A549 (cell line): ENCODE measurements around the gene ZNF652. TPM values are rescaled to one million over a fixed set of nuclear protein-coding genes. Genes with fewer than 3 reads are reported as not detected.
A peak's percentile ranks its signal among the peaks of the same experiment; 100 is the strongest.

ENCODE experiments used
- ATAC-seq, 2 experiments: fragments of 200-7000 bp in 1 of 2; fragments of >200 bp in 1 of 2; cut with Nextera tagmentation in 1 of 2; cut with Tn5 transposase in 1 of 2; 3 replicates each; pipeline versions ENCODE4 v1.8.0 to v1.9.1; 2018 to 2020; ENCODE audit warnings: mild to moderate bottlenecking in 1 of 2, moderate library complexity in 1 of 2
- CTCF ChIA-PET: fragments of 300-600 bp; sonication (Branson Sonifier 250); formaldehyde crosslinking; extraction: SDS; loops from one replicate; lab custom pipeline; 2021; ENCODE audit warnings: antibody characterized with exemption, inconsistent platforms; lab: Yijun Ruan, JAX
- POLR2A ChIA-PET: fragments of 350-600 bp; formaldehyde crosslinking; extraction: SDS; loops from one replicate; lab custom pipeline; 2021; ENCODE audit warnings: antibody characterized with exemption, inconsistent platforms; lab: Yijun Ruan, JAX
- DNase-seq, 2 experiments: peaks; one replicate each; pipeline versions ENCODE4 v3.0.0 to v3.0.0-alpha.2; 2011 to 2016; ENCODE audit warnings: low read depth in 1 of 2, low spot score in 1 of 2
- FAIRE-seq: peaks from 2 replicates; lab custom pipeline; 2011; peaks lifted over from hg19 to GRCh38; lab: Jason Lieb, UNC
- H3K27ac ChIP-seq, 2 experiments: fragments of >200 bp; sonication (Bioruptor Twin); formaldehyde crosslinking; 3 replicates each; pipeline ENCODE4 v1.5.1; 2016 to 2017
- H3K4me1 ChIP-seq: fragments of >200 bp; sonication (Bioruptor Twin); formaldehyde crosslinking; 3 replicates; pipeline ENCODE4 v1.6.1; 2016
- H3K4me2 ChIP-seq: fragments of >200 bp; sonication (Bioruptor Twin); formaldehyde crosslinking; 3 replicates; pipeline ENCODE4 v1.6.1; 2016
- H3K4me3 ChIP-seq: fragments of >200 bp; sonication (Bioruptor Twin); formaldehyde crosslinking; 3 replicates; pipeline ENCODE4 v1.5.1; 2016
- H3K9me3 ChIP-seq: fragments of >200 bp; sonication (Bioruptor Twin); formaldehyde crosslinking; 3 replicates; pipeline ENCODE4 v1.6.1; 2016
- CEBPB ChIP-seq, 2 experiments: fragments of >200 bp in 1 of 2; sonication (Bioruptor Twin) in 1 of 2; formaldehyde crosslinking in 1 of 2; IDR thresholded peaks; 2 replicates each; pipeline ENCODE4 v1.6.1; 2012 to 2016
- CHD4 ChIP-seq: fragments of 200-600 bp; sonication (generic); IDR thresholded peaks from 2 replicates; pipeline ENCODE4 v1.6.1; 2016; ENCODE audit warnings: antibody characterized with exemption, mild to moderate bottlenecking, borderline replicate concordance
- EHF ChIP-seq: fragments of 250-450 bp; sonication (Bioruptor Pico); IDR thresholded peaks from 2 replicates; pipeline ENCODE4 v1.5.0; 2020; ENCODE audit warnings: mild to moderate bottlenecking
- FOSB ChIP-seq: fragments of 250-450 bp; sonication (Bioruptor Pico); IDR thresholded peaks from 2 replicates; pipeline ENCODE4 v1.5.0; 2020; ENCODE audit warnings: mild to moderate bottlenecking, moderate library complexity
- FOSL2 ChIP-seq, 2 experiments: fragments of 450-650 bp in 1 of 2; fragments of >200 bp in 1 of 2; sonication (Bioruptor Twin) in 1 of 2; formaldehyde crosslinking; IDR thresholded peaks; 2 replicates each; pipeline versions ENCODE4 v1.5.0 to v1.6.1; 2016 to 2020; ENCODE audit warnings: mild to moderate bottlenecking in 1 of 2, moderate library complexity in 1 of 2
- FOXS1 ChIP-seq: fragments of 250-450 bp; sonication (Bioruptor Pico); IDR thresholded peaks from 2 replicates; pipeline ENCODE4 v1.5.0; 2020; ENCODE audit warnings: mild to moderate bottlenecking, moderate library complexity
- HDAC2 ChIP-seq: fragments of 200-600 bp; sonication (generic); IDR thresholded peaks from 2 replicates; pipeline ENCODE4 v1.6.1; 2016
- JUNB ChIP-seq: fragments of >200 bp; sonication (Bioruptor Twin); formaldehyde crosslinking; IDR thresholded peaks from 2 replicates; pipeline ENCODE4 v1.6.1; 2016
- POLR2AphosphoS2 ChIP-seq: conservative IDR thresholded peaks from 2 replicates; pipeline ENCODE4 v1.6.1; 2012; ENCODE audit warnings: low read length, improper control_type of control experiment, inconsistent platforms
- RAD21 ChIP-seq, 2 experiments: fragments of >200 bp in 1 of 2; sonication (Bioruptor Twin) in 1 of 2; formaldehyde crosslinking in 1 of 2; IDR thresholded peaks in 1 of 2; conservative IDR thresholded peaks in 1 of 2; 2 replicates in 1 of 2; 3 replicates in 1 of 2; pipeline ENCODE4 v1.6.1; 2012 to 2018; ENCODE audit warnings: inconsistent platforms in 1 of 2
- RNF2 ChIP-seq: fragments of 200-600 bp; sonication (generic); IDR thresholded peaks from 2 replicates; pipeline ENCODE4 v1.6.1; 2016; ENCODE audit warnings: low read depth, mild to moderate bottlenecking, antibody characterized with exemption, moderate library complexity, borderline replicate concordance
- SMC3 ChIP-seq: fragments of >200 bp; sonication (Bioruptor Twin); formaldehyde crosslinking; IDR thresholded peaks from 3 replicates; pipeline ENCODE4 v1.6.1; 2018; ENCODE audit warnings: inconsistent platforms
- TP53 ChIP-seq: fragments of 250-450 bp; sonication (Bioruptor Pico); IDR thresholded peaks from 2 replicates; pipeline ENCODE4 v1.5.0; 2021; ENCODE audit warnings: mild to moderate bottlenecking, moderate library complexity
- ZC3H11A ChIP-seq: fragments of 450-650 bp; IDR thresholded peaks from 2 replicates; pipeline ENCODE4 v1.6.1; 2014; ENCODE audit warnings: antibody characterized with exemption, mild to moderate bottlenecking
- ZFP36 ChIP-seq: fragments of 450-650 bp; IDR thresholded peaks from 2 replicates; pipeline ENCODE4 v1.6.1; 2014; ENCODE audit warnings: borderline replicate concordance; ENCODE audit not compliant: partially characterized antibody
- WGBS: methylation state at CpG from one replicate; pipeline ENCODE4 v1.1.6; 2017; ENCODE audit errors: missing lambda C conversion rate; 5-methylcytosine and 5-hydroxymethylcytosine counted together
- polyA plus RNA-seq, 4 experiments: library from polyadenylated mRNA; depleted of rRNA in 3 of 4; stranded (reverse); fragments of >200 nt; fragmentation: RNase III in 1 of 4; extraction: RNeasy Plus Mini Kit Qiagen cat#74134 plus additional on column Dnase treatment in 1 of 4; gene quantifications; 2 replicates in 3 of 4; 3 replicates in 1 of 4; pipeline ENCODE4 v1.2.3, GENCODE V29; 2011 to 2017
- TF ChIP-seq, protein P1 (sequence below): fragments of >200 bp; sonication (Bioruptor Twin); formaldehyde crosslinking; IDR thresholded peaks from 3 replicates; pipeline ENCODE4 v1.5.1; 2016

The ZNF652 gene
- polyA plus RNA-seq, 2 of the 4 experiments (the other 2 are of a cell fraction): 5.7 to 14.8 TPM

GRCh38 chr17:49316889-49317675 lies 45.0 kb downstream of the ZNF652 start:
- DNase-seq: no peak
- ATAC-seq: peak in 1 of 2 experiments; percentile 16; a peak in 1 of 6 replicates
- no peak for FAIRE-seq
- peaks cover 13% of the 10 kb centered on the region for H3K4me1 ChIP-seq
- TF ChIP-seq FOXS1 (CRISPR knock-in tag) (no peak), EHF (CRISPR knock-in tag) (no peak), POLR2AphosphoS2 (no peak), SMC3 (no peak), FOSB (CRISPR knock-in tag) (no peak), RNF2 (no peak)
- TF ChIP-seq, all 56 proteins: peak for 0
- CTCF ChIA-PET: interaction anchor here (0.7 to 17.2 kb wide), 28 partner anchors 8 to 240 kb away, joined by 3 to 417 read pairs (median 8); partner anchors contain the start of gene ZNF652
- Histone ChIP-seq H3K9me3 (no peaks in the 10 kb centered on the region), H3K4me3 (no peak overlapping the region), H3K27ac (peak overlapping the region in 1 of 2 experiments; percentile 32; a peak in 1 of 6 replicates), H3K4me2 (no peak overlapping the region; the same call in 2 of the 3 replicates)
- WGBS: 89% methylated on average over 13 of the region's 13 CpGs
- POLR2A ChIA-PET: interaction anchor here (0.6 kb wide), 1 partner anchor 24 kb away, joined by 5 read pairs; no protein-coding TSS in a partner anchor

- FAIRE-seq (no peak), ATAC-seq (peak; percentile 47 to 48; a peak in 5 of 6 replicates), DNase-seq (no peak)
- ChIA-PET CTCF (interaction anchor here (0.6 to 17.2 kb wide), 48 partner anchors 9 to 601 kb away, joined by 3 to 417 read pairs (median 5); partner anchors contain the start of genes PHB1 and ZNF652), POLR2A (no interaction called here)
- Histone ChIP-seq H3K9me3 (no peaks in the 10 kb centered on the region), H3K27ac (peak overlapping the region; percentile 8 to 56; a peak in 4 of 6 replicates), H3K4me3 (no peak overlapping the region; the same call in 2 of the 3 replicates), H3K4me1 (peaks cover 13% of the 10 kb centered on the region), H3K4me2 (peak overlapping the region; percentile 56)
- no peak for TF ChIP-seq RNF2
- no peak for TF ChIP-seq TP53 (CRISPR knock-in tag)
- no peak for TF ChIP-seq ZC3H11A
- no peak for TF ChIP-seq CHD4
- 31% methylated on average over 2 of the region's 2 CpGs for WGBS
These were observed 45.8 kb downstream of the ZNF652 start for GRCh38 chr17:49316258-49316570.

DNA sequence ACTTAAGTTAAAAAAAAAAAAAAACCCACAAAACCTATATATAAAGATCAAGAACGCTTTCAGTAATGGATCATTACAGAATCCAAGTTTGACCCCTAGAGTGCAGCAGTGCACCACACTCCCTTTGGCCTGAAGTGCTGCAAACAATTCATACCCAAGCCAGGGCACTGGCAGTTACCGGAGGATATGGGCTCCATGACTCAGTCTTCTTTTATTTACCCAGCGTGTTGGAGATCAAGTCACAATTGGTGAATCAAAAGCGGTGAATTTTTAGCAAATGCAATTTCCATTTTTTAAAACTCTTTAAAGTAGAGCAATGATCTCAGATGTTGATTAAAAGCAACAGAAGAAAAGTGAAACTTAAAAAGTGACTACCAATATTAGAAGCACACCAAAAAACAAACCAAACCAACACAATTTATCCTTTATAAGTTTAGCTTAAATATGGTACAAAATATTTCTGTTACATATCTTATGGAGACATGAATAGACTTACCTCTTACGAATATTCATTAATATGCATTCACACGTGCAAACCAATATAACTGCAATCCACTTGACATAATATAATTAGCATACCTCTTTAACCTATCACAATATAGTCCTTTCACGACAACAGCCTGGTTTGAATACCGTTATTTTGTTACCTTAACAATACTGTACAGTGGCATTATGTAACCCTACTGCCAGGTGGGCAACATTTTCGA lies 46.3 kb downstream of the ZNF652 start:
- H3K9me3 ChIP-seq: no peaks in the 10 kb centered on the region
- H3K27ac ChIP-seq: peak overlapping the region; percentile 8 to 56; a peak in 4 of 6 replicates
- H3K4me1 ChIP-seq: peaks cover 13% of the 10 kb centered on the region
- peak; percentile 99 for ATAC-seq
- WGBS: 15% methylated on average over 9 of the region's 9 CpGs
- peak; percentile 91 to 97 for DNase-seq
- peak overlapping the region; percentile 56 for H3K4me2 ChIP-seq
- no peak overlapping the region; the same call in 2 of the 3 replicates for H3K4me3 ChIP-seq
- peak; percentile 96 for TF ChIP-seq SMC3
- TF ChIP-seq JUNB: 0 out of 2 replicates have a peak, but pooled peaks have one; percentile 18
- TF ChIP-seq ZC3H11A: no peak
- TF ChIP-seq CEBPB (IDR thresholded peaks at IDR 0.05): 0 out of 4 replicates have a peak, but pooled peaks of 1 of the 2 experiments have one; percentile 21
- TF ChIP-seq HDAC2: no peak
- TF ChIP-seq TP53 (CRISPR knock-in tag): peak; percentile 39; the same call in 1 of the 2 replicates
- TF ChIP-seq, protein P1, sequence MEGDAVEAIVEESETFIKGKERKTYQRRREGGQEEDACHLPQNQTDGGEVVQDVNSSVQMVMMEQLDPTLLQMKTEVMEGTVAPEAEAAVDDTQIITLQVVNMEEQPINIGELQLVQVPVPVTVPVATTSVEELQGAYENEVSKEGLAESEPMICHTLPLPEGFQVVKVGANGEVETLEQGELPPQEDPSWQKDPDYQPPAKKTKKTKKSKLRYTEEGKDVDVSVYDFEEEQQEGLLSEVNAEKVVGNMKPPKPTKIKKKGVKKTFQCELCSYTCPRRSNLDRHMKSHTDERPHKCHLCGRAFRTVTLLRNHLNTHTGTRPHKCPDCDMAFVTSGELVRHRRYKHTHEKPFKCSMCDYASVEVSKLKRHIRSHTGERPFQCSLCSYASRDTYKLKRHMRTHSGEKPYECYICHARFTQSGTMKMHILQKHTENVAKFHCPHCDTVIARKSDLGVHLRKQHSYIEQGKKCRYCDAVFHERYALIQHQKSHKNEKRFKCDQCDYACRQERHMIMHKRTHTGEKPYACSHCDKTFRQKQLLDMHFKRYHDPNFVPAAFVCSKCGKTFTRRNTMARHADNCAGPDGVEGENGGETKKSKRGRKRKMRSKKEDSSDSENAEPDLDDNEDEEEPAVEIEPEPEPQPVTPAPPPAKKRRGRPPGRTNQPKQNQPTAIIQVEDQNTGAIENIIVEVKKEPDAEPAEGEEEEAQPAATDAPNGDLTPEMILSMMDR: peak; percentile 99
- no peak for TF ChIP-seq ZFP36
- 0 out of 2 replicates have a peak, but pooled peaks have one; percentile 43 for TF ChIP-seq FOSL2 (IDR thresholded peaks at IDR 0.05)
- TF ChIP-seq FOSL2 (CRISPR knock-in tag; IDR thresholded peaks at IDR 0.05): peak; percentile 82
- no peak for TF ChIP-seq FOXS1 (CRISPR knock-in tag)
- TF ChIP-seq RAD21 (conservative IDR thresholded peaks at IDR 0.05 in 1 of 2, IDR thresholded peaks at IDR 0.05 in 1 of 2): peak; percentile 99 to 100
- TF ChIP-seq, all 56 proteins: peak for 7
- CTCF ChIA-PET: interaction anchor here (0.6 to 17.2 kb wide), 59 partner anchors 9 to 602 kb away, joined by 3 to 417 read pairs (median 5); partner anchors contain the start of genes ABI3, GNGT2, PHB1 and ZNF652
- POLR2A ChIA-PET: no interaction called here
- peak; percentile 73 for FAIRE-seq
